OCI-LY7 (cell line): Measurements from ENCODE around the gene ACTN2. TPM values are rescaled to one million over a fixed set of nuclear protein-coding genes. Genes with fewer than 3 reads are reported as not detected.

Experiments
- BruUV-seq: library from RNA; stranded (reverse); fragments of 400-500 nt; replicated peaks from 2 replicates; lab custom pipeline; 2021; lab: Mats Ljungman, UMichigan
- CTCF ChIA-PET: fragments of 300-600 bp; sonication (Branson Sonifier 250); formaldehyde crosslinking; loops from one replicate; lab custom pipeline; 2022; ENCODE audit warnings: antibody characterized with exemption; ENCODE audit not compliant: unreplicated experiment; lab: Charles Lee
- POLR2A ChIA-PET: fragments of 300-600 bp; sonication (Branson Sonifier 250); formaldehyde crosslinking; loops from one replicate; lab custom pipeline; 2022; ENCODE audit warnings: antibody characterized with exemption; lab: Charles Lee
- DNase-seq: peaks from one replicate; pipeline ENCODE4 v3.0.0-alpha.2; 2015; ENCODE audit warnings: low spot score
- H2AFZ ChIP-seq: fragments of 200-600 bp; sonication (generic), shearing (Covaris generic); 2 replicates; pipeline ENCODE4 v1.6.1; 2014; ENCODE audit warnings: mild to moderate bottlenecking, antibody characterized with exemption, low read length, moderate library complexity
- H3K27ac ChIP-seq: fragments of 200-600 bp; sonication (generic); 2 replicates; pipeline ENCODE4 v1.5.1; 2014; ENCODE audit warnings: mixed run types, low read depth, mild to moderate bottlenecking, moderate library complexity, low read length, inconsistent platforms; ENCODE audit not compliant: poor library complexity, severe bottlenecking
- H3K36me3 ChIP-seq: fragments of 200-600 bp; sonication (generic); 2 replicates; pipeline ENCODE4 v1.6.1; 2014; ENCODE audit warnings: mild to moderate bottlenecking, antibody characterized with exemption, low read length, moderate library complexity, mixed read lengths; ENCODE audit not compliant: insufficient read depth
- H3K4me1 ChIP-seq: fragments of 200-600 bp; sonication (generic); 2 replicates; pipeline ENCODE4 v1.5.1; 2014; ENCODE audit warnings: mild to moderate bottlenecking, low read length; ENCODE audit not compliant: insufficient read depth, poor library complexity, severe bottlenecking
- H3K4me2 ChIP-seq: fragments of 200-600 bp; sonication (generic); 2 replicates; pipeline ENCODE4 v1.6.1; 2014; ENCODE audit warnings: mild to moderate bottlenecking, low read length
- H3K4me3 ChIP-seq: fragments of 200-600 bp; sonication (generic); 2 replicates; pipeline ENCODE4 v1.5.1; 2014; ENCODE audit warnings: mild to moderate bottlenecking, low read depth, low read length; ENCODE audit not compliant: poor library complexity, severe bottlenecking
- H3K79me2 ChIP-seq: fragments of 200-600 bp; sonication (generic); 2 replicates; pipeline ENCODE4 v1.6.1; 2016; ENCODE audit warnings: low read depth, mild to moderate bottlenecking, low read length, moderate library complexity, mixed read lengths; ENCODE audit not compliant: insufficient read depth
- H3K9me2 ChIP-seq: fragments of 200-600 bp; sonication (generic); 2 replicates; pipeline ENCODE4 v1.6.1; 2016; ENCODE audit warnings: mild to moderate bottlenecking, low read length, mixed read lengths; ENCODE audit not compliant: insufficient read depth
- H3K9me3 ChIP-seq: fragments of 200-600 bp; sonication (generic); 2 replicates; pipeline ENCODE4 v1.6.1; 2014; ENCODE audit warnings: mild to moderate bottlenecking, mixed run types, low read length, mixed read lengths
- H4K20me1 ChIP-seq: fragments of 200-600 bp; sonication (generic); 2 replicates; pipeline ENCODE4 v1.6.1; 2014; ENCODE audit warnings: mild to moderate bottlenecking, antibody characterized with exemption, low read length, moderate library complexity, mixed read lengths; ENCODE audit not compliant: insufficient read depth
- CTCF ChIP-seq: fragments of 200-600 bp; sonication (generic); conservative IDR thresholded peaks from 2 replicates; pipeline ENCODE4 v1.5.1; 2014; ENCODE audit warnings: mild to moderate bottlenecking, antibody characterized with exemption, low read length, moderate library complexity, mixed read lengths
- EZH2phosphoT487 ChIP-seq: fragments of 200-600 bp; sonication (generic); IDR thresholded peaks from 2 replicates; pipeline ENCODE4 v1.6.1; 2018; ENCODE audit warnings: low read depth, borderline replicate concordance, mild to moderate bottlenecking, mixed run types, antibody characterized with exemption, low read length, moderate library complexity, mixed read lengths
- intact Hi-C: fragments of 100-400 bp; cut with micrococcal nuclease; formaldehyde crosslinking; loops from one replicate; pipeline ENCODE4 v1.10.0; 2022; ENCODE audit not compliant: unreplicated experiment
- total RNA-seq, 2 experiments: library from RNA; depleted of rRNA in 1 of 2; stranded (reverse); fragments of >200 nt in 1 of 2; shearing (Covaris generic) in 1 of 2; gene quantifications; 2 replicates each; pipeline ENCODE4 v1.2.3, GENCODE V29; 2014 to 2022

The ACTN2 gene
- total RNA-seq, 2 experiments from 2014 or later: not detected

DNA sequence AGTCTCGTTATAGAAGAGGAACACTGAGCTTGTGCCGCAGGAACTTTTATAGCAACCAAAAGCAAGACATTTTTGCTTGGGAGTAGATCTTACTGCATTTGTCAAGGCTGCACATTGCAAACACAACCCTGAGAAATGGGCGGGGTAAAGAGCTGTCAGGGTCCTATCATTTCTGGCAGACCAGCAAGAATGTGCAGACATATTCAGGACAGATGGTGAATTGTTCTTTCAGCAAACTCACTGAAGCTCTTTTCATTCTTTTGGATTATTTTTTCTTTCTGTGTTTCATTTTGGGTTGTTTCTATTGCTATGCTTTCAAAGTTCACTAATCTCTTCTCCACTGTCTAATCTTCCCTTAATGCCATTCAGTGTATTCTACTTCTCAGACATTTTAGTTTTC is 5.1 kb upstream of the ACTN2 start:
- Histone ChIP-seq H3K36me3 (no peaks in the 10 kb centered on the region), H2AFZ (no peak overlapping the region), H3K27ac (no peak overlapping the region), H3K4me2 (no peak overlapping the region), H3K9me3 (no peaks in the 10 kb centered on the region), H4K20me1 (no peaks in the 10 kb centered on the region), H3K4me3 (no peak overlapping the region), H3K79me2 (no peaks in the 10 kb centered on the region), H3K4me1 (no peaks in the 10 kb centered on the region), H3K9me2 (no peaks in the 10 kb centered on the region)
- POLR2A ChIA-PET: interaction anchor here (0.6 to 1.4 kb wide), 4 partner anchors 13 to 1473 kb away, joined by 3 read pairs; no protein-coding TSS in a partner anchor
- no TSS peak for BruUV-seq
- DNase-seq: no peak
- TF ChIP-seq CTCF: no peak
- TF ChIP-seq EZH2phosphoT487: no peak
- intact Hi-C loops: no loop called here
- CTCF ChIA-PET: no interaction called here

DNA sequence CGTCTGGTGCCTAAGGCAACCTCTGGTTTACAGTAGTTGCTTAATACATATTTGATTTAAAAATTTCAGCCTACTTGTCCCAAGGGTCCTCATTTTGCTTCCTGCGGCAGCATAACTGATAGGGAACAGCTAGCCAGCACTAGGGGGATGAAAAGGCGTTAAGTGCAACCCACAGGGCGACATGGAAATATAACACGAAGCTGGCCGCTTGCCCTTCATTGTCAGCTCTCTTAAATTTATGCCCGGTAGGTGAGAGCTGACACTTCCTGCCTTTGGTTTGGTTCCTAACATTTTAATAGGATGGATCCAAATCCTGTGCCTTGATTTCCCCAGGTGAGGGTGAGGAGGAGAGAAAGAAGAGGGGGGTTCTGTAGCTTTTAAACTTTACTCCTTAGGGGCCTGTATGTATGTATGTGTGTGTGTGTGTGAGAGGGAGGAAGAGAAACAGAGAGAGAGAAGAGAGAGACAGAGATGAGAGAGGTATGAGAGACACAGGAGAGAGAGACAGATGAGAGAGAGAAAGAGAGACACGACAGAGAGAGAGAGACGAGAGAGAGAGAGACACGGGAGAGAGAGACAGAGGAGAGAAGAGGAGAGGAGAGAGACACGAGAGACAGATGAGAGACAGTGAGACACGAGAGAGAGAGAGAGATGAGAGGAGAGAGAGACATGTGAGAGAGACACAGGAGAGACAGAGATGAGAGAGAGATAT is 938 bp upstream of the ACTN2 start:
- no peak overlapping the region for H3K27ac ChIP-seq
- no peak overlapping the region for H3K4me3 ChIP-seq
- no peaks in the 10 kb centered on the region for H4K20me1 ChIP-seq
- no peak overlapping the region for H3K4me2 ChIP-seq
- no peaks in the 10 kb centered on the region for H3K36me3 ChIP-seq
- TF ChIP-seq CTCF: no peak
- TF ChIP-seq EZH2phosphoT487: no peak
- intact Hi-C loops: no loop called here
- no peaks in the 10 kb centered on the region for H3K9me3 ChIP-seq
- ChIA-PET POLR2A (no interaction called here), CTCF (no interaction called here)
- H3K4me1 ChIP-seq: no peaks in the 10 kb centered on the region
- H3K9me2 ChIP-seq: no peaks in the 10 kb centered on the region
- no TSS peak for BruUV-seq
- H3K79me2 ChIP-seq: no peaks in the 10 kb centered on the region
- no peak for DNase-seq
- no peak overlapping the region for H2AFZ ChIP-seq

DNA sequence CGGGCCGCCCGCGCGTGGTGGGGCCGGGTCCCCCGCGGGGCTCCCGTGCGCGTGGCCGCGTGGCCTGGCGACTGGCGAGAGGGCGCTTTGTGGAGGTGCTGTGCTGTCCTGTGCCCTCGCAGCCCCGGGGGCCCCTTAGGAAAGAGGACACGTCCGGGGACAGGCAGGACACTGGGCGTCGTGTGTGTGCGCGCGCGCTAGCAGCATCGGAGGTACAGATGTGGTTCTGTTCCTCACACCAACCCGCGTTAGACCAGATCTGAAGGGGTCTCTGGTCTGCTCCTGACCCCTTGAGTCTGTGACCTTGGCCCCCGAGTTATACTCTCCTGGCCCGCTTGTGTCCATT is 489 bp downstream of the ACTN2 start:
- Histone ChIP-seq H3K27ac (no peak overlapping the region), H3K9me3 (no peaks in the 10 kb centered on the region), H3K4me1 (no peaks in the 10 kb centered on the region), H3K4me2 (no peak overlapping the region), H3K9me2 (no peaks in the 10 kb centered on the region), H4K20me1 (no peaks in the 10 kb centered on the region), H3K4me3 (no peak overlapping the region), H3K79me2 (no peaks in the 10 kb centered on the region), H3K36me3 (no peaks in the 10 kb centered on the region), H2AFZ (no peak overlapping the region)
- BruUV-seq: no TSS peak
- intact Hi-C loops: no loop called here
- ChIA-PET CTCF (no interaction called here), POLR2A (no interaction called here)
- no peak for TF ChIP-seq EZH2phosphoT487
- no peak for TF ChIP-seq CTCF
- DNase-seq: no peak
